Dedifferentiated amniotic fluid mesenchymal stem cell (primary cell): ENCODE data around the gene WDR64.
"Not testable (repeated sequence)": the region's sequence is repeated elsewhere in the genome, so short reads cannot be mapped to it uniquely, and the experiment has no call there.

Experiments used
- DNase-seq: peaks from one replicate; pipeline ENCODE4 v3.0.0-alpha.2; 2016; ENCODE audit errors: extremely low spot score

WDR64 gene

DNA sequence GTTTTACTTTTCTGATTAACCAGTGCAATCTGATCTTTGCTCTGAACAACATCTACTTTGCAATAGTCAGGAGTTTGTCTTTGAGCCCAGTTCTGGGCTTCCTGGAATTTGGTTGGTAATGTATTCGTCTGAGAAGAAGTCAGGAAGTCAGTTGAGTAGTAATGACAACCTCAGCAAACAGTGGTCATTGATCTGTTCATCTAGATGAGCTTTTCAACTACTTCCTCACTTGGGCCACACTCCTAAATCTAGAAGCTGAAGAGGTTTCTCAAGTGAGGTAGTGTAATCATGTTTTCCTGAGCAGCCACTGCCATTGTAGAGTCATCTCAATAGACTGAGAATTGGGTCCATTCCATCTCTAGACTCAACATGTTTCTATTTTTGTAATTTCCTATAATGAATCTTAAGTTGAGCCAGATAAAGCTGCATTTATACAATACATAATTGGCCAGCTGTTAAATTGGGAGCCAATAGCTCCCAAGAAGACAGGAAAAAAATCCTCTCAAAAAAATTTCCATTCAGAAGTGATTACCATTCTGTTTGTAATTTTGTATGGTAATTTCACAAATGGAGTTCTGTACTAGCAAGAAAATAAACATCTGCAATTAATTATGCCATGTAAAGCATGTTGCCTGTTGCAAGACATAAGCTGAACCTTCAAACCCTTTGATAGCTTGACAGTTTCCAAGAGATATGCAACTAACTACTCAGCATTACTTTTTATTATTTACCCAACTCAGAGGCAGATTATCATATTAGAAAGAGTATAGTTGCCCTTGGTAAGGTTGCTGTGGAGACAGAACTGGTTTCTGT lies 49.6 kb downstream of the WDR64 start:
- peak; percentile 30 for DNase-seq

DNA sequence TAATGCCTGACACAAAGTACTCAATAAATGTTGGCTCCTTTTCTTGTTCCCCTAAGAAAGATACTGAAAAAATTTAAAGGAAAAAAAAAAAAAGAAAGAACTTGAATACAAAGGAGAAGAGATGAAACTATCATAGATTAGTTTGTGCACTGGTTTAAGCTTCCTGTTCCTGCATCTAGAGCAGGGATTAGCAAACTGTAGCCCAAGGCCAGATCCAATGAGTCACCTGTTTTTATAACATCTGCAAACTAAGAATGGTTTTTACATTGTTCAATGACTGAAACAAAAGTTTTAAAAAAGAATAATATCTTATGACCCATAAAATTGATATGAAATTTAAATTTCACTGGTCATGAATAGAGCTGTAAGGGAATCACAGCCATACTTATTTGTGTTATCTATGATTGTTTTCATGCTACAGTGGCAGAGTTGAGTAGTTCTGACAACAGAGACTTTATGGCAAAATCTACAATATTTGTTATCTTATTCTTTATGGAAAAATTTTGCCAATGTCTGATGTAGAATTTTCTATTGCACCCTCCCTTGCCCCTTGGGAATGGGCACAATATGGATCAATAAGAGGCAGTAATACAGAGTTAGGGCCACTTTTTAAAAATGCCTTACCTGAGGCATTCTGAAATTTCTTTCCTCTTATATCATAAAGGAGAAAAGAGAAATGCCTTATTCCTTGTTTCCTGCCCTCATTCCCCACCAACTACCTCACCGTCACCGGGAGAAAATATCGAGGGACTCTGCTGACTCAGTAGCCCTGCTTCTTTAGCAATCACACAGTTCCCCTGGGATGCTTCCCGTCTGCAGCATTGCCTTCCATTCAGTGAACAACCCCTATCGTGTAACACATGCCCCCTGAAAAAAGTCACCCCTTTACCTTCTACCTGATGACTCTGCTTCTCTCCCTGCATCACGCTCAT lies 50.6 kb downstream of the WDR64 start:
- peak; percentile 70 for DNase-seq

GRCh38 chr1:241703739-241704138 lies 51.7 kb downstream of the WDR64 start:
- not testable (repeated sequence) for DNase-seq

DNA sequence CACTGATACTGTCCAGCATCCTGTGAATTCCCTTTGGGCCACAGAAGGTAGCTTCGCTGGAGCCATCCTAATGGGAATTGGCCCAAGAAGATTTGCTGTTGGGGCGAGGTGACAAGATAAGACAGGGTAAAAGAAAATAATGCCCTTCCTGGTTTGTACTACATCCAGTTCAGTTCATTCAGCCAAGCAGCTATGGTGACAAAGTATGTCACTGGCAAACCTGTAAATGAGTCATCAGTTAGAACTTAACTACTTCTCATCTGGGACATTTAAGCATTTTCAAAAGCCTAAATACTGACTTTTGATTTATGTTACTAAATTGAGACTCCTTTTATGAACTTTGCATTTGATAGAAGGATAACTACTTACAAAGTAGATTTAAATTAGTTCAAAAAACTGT lies 54.2 kb downstream of the WDR64 start:
- no peak for DNase-seq

DNA sequence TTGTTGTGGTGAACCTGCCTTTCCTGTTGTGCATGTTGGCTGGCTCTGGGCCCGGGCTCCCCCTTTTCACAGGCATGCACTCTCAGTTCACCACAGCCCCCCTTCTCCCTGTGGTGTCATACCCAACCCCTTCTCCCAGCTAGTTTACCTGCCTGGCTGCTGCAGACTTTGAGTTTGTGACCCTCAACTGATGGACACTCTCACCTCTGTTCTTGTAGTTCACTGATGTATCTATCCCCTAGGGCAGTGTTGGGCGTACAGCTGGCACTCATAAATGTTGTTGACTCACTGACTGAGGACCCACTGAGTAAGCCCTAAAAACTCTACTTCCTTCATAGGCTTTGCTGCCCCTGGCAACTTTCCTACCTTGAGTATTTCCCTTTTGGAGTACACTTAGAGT lies 54.9 kb downstream of the WDR64 start:
- peak; percentile 46 for DNase-seq

GRCh38 chr1:241707442-241707841 lies 55.4 kb downstream of the WDR64 start:
- DNase-seq: no peak

DNA sequence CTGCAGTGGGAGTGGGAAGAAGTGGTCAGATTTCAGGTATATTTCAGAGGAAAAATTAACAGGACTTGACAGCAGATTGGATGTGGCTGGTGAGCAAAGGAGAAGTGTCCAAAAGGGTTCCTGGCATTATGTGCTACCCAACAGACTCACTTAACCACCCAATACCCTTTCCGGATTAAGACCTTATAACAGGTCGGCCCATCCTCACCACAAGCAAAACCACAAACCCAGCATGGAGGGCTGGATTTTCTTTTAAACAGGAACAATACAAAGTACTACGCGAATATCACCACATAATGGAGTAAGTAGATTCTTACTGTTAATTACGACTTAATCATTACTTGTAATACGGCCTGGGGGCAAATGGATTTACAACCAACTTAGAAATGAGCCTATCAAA lies 59.2 kb downstream of the WDR64 start:
- no peak for DNase-seq

DNA sequence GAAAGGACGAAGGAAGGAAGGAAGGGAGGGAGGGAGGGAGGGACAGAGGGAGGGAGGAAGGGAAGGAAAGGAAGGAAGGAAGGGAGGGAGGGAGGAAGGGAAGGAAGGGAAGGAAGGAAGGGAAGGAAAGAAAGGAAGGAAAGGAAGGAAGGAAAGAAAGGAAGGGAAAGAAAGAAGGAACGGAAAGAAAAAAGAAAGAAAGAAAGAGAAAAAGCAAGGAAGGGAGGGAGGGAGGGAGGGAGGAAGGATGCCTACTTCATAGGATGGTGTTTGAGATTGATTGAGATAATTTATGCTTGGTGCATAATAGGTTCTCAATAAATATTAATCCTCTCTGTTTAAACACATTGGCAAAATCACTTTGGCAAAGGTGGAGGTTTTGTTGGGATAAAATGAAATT lies 61.2 kb downstream of the WDR64 start:
- DNase-seq: no peak

DNA sequence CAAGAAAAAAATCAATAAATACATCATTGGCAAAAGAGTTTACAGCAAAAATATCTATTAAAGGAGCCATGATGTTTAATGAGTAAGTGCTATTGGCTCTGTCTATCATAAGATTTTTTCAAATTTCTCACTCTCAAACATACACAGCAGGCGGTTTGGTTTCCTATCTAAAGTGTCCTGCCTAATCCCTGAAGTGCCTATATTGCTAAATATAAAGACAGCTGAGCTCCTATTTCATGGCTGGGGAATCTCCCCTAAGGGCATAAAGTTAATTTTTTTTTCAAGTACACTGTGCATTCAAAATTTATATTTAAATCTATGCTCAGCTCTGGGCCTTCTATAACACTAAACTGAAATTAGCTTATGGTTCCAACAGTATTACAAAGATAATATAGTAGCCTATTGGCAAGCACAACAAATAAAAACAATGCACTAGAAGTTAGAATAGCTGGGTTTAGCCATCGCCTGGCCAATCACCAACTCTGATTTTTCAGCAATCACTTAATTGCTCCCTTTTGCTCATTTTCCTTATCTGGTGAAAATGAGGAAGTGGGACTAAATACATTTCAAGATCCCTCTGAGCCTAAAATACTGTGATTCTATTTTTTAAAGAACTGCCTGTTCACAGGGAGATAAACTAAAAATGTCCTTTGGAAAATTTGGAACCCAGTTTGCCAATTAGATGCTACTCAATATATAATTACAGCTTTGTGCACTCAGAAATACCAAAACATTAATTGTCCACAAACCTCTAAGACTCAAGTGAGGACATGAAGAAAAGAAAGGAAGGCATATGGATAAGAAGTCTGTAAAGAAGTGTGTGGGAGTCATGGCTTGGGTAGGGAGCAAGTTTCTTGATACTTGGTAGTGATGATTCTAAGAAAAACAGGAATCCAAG lies 62.5 kb downstream of the WDR64 start:
- no peak for DNase-seq

- no peak for DNase-seq
These were observed 63.4 kb downstream of the WDR64 start for GRCh38 chr1:241715435-241715834.

GRCh38 chr1:241715956-241716355 lies 63.9 kb downstream of the WDR64 start:
- no peak for DNase-seq

- no peak for DNase-seq
These were observed 65.0 kb downstream of the WDR64 start for GRCh38 chr1:241716915-241717656.

DNA sequence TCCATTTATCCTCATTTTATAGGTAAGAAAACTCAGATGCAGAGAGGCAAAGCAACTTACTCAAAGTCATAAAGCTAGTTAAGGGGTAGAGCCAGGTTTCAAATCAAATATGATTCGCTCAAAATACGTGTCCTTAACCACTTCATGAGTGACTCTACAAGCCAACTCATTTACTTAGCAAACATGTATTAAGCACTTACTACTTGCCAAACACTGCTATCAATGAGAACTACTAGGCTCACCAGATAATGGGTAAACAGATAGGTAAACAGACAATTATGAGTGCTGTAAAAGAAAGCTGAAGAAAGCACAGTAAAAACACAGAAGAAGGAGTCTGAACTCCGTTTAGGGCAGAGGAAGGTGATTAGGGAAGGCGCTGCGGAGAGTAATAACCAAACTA lies 65.9 kb downstream of the WDR64 start:
- no peak for DNase-seq

- DNase-seq: no peak
These were observed 68.9 kb downstream of the WDR64 start for GRCh38 chr1:241721011-241721410.

GRCh38 chr1:241722947-241723346 lies 70.9 kb downstream of the WDR64 start:
- DNase-seq: no peak

DNA sequence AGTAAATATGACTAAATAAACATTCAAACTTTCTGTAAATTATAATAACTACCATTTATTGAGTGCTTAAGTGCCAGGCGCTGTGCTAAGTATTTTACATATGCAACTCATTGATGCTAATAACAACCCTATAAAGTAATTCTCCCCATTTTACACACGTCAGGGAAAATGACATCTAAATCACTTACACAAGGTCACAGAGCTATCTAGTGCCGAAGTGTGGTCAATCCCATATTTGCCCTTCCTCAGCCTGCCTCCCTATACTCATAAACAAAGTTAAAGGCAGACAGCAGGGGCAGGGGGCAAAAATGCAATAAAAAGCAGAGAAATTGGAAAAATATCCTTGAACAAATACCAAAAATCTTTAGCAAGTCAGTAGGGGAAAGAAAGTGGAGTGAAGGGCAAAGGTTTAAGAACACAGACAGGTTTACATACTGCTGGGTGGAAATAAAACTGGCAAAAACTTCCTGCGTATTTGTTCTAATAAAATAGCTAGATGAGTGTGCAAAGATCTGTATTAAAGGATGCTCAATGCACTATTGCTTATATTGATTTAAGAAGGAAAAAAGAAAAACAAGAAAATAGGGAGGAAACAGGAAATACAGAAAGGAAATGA lies 72.8 kb downstream of the WDR64 start:
- no peak for DNase-seq

DNA sequence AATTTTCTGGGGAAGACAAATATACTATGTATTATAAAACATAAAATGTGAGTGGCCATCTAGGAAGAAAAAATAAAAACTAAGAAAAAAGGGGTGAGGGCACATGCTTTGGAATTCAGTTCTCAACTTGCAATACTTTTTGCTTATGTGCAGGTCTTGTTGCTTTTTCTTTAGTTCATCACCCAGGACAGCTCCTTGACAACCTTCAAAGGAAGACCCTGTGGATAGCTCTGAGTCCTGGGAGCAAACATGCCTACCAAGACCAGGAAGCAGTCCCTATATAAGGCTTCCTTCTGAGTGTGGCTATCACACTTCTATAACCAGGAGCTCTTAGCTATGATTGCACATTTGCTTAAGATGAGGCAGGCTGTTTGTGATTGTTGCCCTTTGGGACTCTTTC lies 78.0 kb downstream of the WDR64 start:
- no peak for DNase-seq

GRCh38 chr1:241733899-241734298 lies 81.8 kb downstream of the WDR64 start:
- no peak for DNase-seq

- DNase-seq: no peak
These were observed 82.5 kb downstream of the WDR64 start for GRCh38 chr1:241734533-241734932.

- not testable (repeated sequence) for DNase-seq
These were observed 83.4 kb downstream of the WDR64 start for GRCh38 chr1:241735493-241735926.

DNA sequence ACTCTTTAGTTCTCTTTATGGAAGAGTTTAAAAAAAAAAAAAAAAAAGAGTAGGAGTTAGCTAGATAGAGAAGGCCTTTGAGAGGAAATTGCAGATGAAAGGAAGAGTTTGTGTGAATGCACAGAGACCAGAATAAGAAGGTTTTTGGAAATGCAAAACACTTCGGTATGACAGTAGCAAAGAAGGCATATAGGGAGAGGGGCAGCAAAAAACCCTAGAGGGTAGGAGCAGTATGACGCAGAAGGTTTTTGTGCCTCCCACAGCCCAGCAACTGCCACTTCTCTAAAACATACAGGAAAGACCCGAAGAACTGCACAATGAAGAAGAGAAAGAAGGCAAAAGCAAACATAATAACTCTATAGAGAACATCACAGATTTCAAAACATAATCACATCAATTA lies 84.3 kb downstream of the WDR64 start:
- DNase-seq: no peak
